Mesenchymal stem cell (in vitro differentiated cells and primary cell): ENCODE data around the gene SRRM4.

Experiments used
- DNase-seq: peaks from one replicate; pipeline ENCODE4 v3.0.0-alpha.2; 2013
- H2AFZ ChIP-seq: one replicate; pipeline ENCODE4 v1.6.1; 2013; ENCODE audit warnings: low read depth, mild to moderate bottlenecking, control low read depth, inconsistent platforms, low read length, moderate library complexity
- H2AK5ac ChIP-seq: 2 replicates; pipeline ENCODE4 v1.6.1; 2013; ENCODE audit warnings: low read length, moderate library complexity, mild to moderate bottlenecking, inconsistent platforms; ENCODE audit not compliant: severe bottlenecking
- H2BK120ac ChIP-seq: one replicate; pipeline ENCODE4 v1.6.1; 2013; ENCODE audit warnings: low read depth, mild to moderate bottlenecking, inconsistent platforms, low read length, moderate library complexity
- H2BK12ac ChIP-seq, 2 experiments: one replicate each; pipeline ENCODE4 v1.6.1; 2013; ENCODE audit warnings: inconsistent platforms in 2 of 2, low read length in 2 of 2, mild to moderate bottlenecking in 2 of 2, moderate library complexity in 2 of 2, control low read depth in 1 of 2
- H2BK15ac ChIP-seq: one replicate; pipeline ENCODE4 v1.6.1; 2013; ENCODE audit warnings: mild to moderate bottlenecking, low read depth, inconsistent platforms; ENCODE audit not compliant: poor library complexity, severe bottlenecking
- H2BK5ac ChIP-seq: 2 replicates; pipeline ENCODE4 v1.6.1; 2013; ENCODE audit warnings: low read depth, mild to moderate bottlenecking, low read length, control low read depth, inconsistent platforms; ENCODE audit not compliant: poor library complexity, severe bottlenecking
- H3K14ac ChIP-seq, 2 experiments: one replicate each; pipeline ENCODE4 v1.6.1; 2013; ENCODE audit warnings: inconsistent platforms in 2 of 2, low read length in 2 of 2, control low read depth in 1 of 2, mild to moderate bottlenecking in 1 of 2, moderate library complexity in 1 of 2
- H3K18ac ChIP-seq, 2 experiments: one replicate each; pipeline ENCODE4 v1.6.1; 2013; ENCODE audit warnings: inconsistent platforms in 2 of 2, low read length in 2 of 2, control low read depth in 1 of 2, low read depth in 1 of 2, mild to moderate bottlenecking in 1 of 2
- H3K23ac ChIP-seq, 2 experiments: one replicate each; pipeline ENCODE4 v1.6.1; 2013; ENCODE audit warnings: inconsistent platforms in 2 of 2, low read length in 2 of 2, mild to moderate bottlenecking in 2 of 2, moderate library complexity in 2 of 2, control low read depth in 1 of 2
- H3K27ac ChIP-seq: 2 replicates; pipeline ENCODE4 v1.5.1; 2013; ENCODE audit warnings: mild to moderate bottlenecking, moderate library complexity, low read length, control low read depth, inconsistent platforms; ENCODE audit not compliant: poor library complexity, severe bottlenecking
- H3K27me3 ChIP-seq, 2 experiments: 2 replicates each; pipeline versions ENCODE4 v1.6.1 to v1.7.0; 2013; ENCODE audit warnings: low read length in 2 of 2, mild to moderate bottlenecking in 2 of 2, moderate library complexity in 2 of 2, control low read depth in 1 of 2, inconsistent platforms in 1 of 2; ENCODE audit not compliant: control insufficient read depth in 1 of 2, insufficient read depth in 1 of 2
- H3K36me3 ChIP-seq, 2 experiments: 2 replicates each; pipeline versions ENCODE4 v1.6.1 to v1.7.0; 2013; ENCODE audit warnings: low read length in 2 of 2, control low read depth in 1 of 2, inconsistent platforms in 1 of 2, low read depth in 1 of 2, mild to moderate bottlenecking in 1 of 2; ENCODE audit not compliant: insufficient read depth in 2 of 2, control insufficient read depth in 1 of 2
- H3K4ac ChIP-seq, 2 experiments: one replicate each; pipeline ENCODE4 v1.6.1; 2013; ENCODE audit warnings: inconsistent platforms in 2 of 2, low read length in 2 of 2, mild to moderate bottlenecking in 2 of 2, moderate library complexity in 2 of 2, control low read depth in 1 of 2, low read depth in 1 of 2
- H3K4me1 ChIP-seq: 2 replicates; pipeline ENCODE4 v1.6.1; 2013; ENCODE audit warnings: low read depth, low read length, control low read depth; ENCODE audit not compliant: control insufficient read depth, insufficient read depth
- H3K4me2 ChIP-seq: 2 replicates; pipeline ENCODE4 v1.6.1; 2013; ENCODE audit warnings: low read length, mild to moderate bottlenecking, inconsistent platforms; ENCODE audit not compliant: poor library complexity, severe bottlenecking
- H3K4me3 ChIP-seq, 2 experiments: 2 replicates each; pipeline versions ENCODE4 v1.5.1 to v1.7.0; 2013; ENCODE audit warnings: low read length in 2 of 2, mild to moderate bottlenecking in 2 of 2, control low read depth in 1 of 2, low read depth in 1 of 2; ENCODE audit not compliant: insufficient read depth in 1 of 2
- H3K79me1 ChIP-seq: replicated peaks from 2 replicates; pipeline ENCODE4 v1.6.1; 2013; ENCODE audit warnings: mild to moderate bottlenecking, control low read depth, low read length, inconsistent platforms; ENCODE audit not compliant: poor library complexity, severe bottlenecking
- H3K9ac ChIP-seq: 2 replicates; pipeline ENCODE4 v1.7.0; 2013; ENCODE audit warnings: mild to moderate bottlenecking, low read length, moderate library complexity
- H3K9me3 ChIP-seq: 2 replicates; pipeline ENCODE4 v1.7.0; 2013; ENCODE audit warnings: mild to moderate bottlenecking, low read length; ENCODE audit not compliant: control insufficient read depth
- H4K8ac ChIP-seq: one replicate; pipeline ENCODE4 v1.6.1; 2013; ENCODE audit warnings: inconsistent platforms, mild to moderate bottlenecking, low read length, moderate library complexity
- H4K91ac ChIP-seq: one replicate; pipeline ENCODE4 v1.6.1; 2013; ENCODE audit warnings: mild to moderate bottlenecking, low read length, inconsistent platforms
- WGBS: methylation state at CpG from one replicate; pipeline ENCODE4 v1.1.7; 2013; ENCODE audit warnings: mixed read lengths; 5-methylcytosine and 5-hydroxymethylcytosine counted together

Gene SRRM4

GRCh38 chr12:119008691-119009221, 27.4 kb downstream of the SRRM4 start:
- Histone ChIP-seq H3K23ac (no peak overlapping the region), H3K4me1 (no peaks in the 10 kb centered on the region), H3K36me3 (no peaks in the 10 kb centered on the region), H2BK5ac (no peak overlapping the region), H2BK15ac (no peak overlapping the region), H3K27me3 (no peaks in the 10 kb centered on the region), H3K4ac (no peak overlapping the region), H3K9me3 (peaks cover 7% of the 10 kb centered on the region), H2BK12ac (no peak overlapping the region), H4K91ac (no peak overlapping the region), H3K4me2 (no peak overlapping the region), H4K8ac (no peak overlapping the region), H3K27ac (no peak overlapping the region), H2AK5ac (no peak overlapping the region), H3K9ac (no peak overlapping the region), H3K79me1 (no peaks in the 10 kb centered on the region), H3K14ac (no peak overlapping the region), H3K4me3 (no peak overlapping the region), H3K18ac (no peak overlapping the region), H2BK120ac (no peak overlapping the region), H2AFZ (no peak overlapping the region)
- 22% methylated on average over 15 of the region's 20 CpGs for WGBS
- DNase-seq: no peak

DNA sequence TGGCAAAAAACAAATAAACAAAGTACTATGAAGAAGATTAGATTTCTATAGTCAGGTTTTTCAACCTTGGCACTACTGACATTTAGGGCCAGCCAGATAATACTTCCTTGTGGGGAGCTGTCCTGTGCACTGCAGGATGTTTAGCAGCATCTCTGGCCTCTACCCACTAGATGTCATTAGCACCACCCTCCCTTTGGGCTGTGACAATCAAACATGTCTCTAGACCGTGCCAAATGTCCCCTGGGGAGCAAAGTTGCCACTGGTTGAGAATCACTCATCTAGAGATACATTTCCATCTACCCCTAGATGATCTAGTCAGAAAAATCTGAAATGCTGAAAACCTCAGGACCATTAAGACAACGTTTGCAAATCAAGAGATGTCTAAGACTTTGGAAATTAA, 29.9 kb downstream of the SRRM4 start:
- Histone ChIP-seq H3K27ac (no peak overlapping the region), H3K36me3 (no peaks in the 10 kb centered on the region), H3K4ac (no peak overlapping the region), H3K9me3 (peaks cover 7% of the 10 kb centered on the region), H3K18ac (no peak overlapping the region), H3K4me1 (no peaks in the 10 kb centered on the region), H3K14ac (no peak overlapping the region), H4K91ac (no peak overlapping the region), H4K8ac (no peak overlapping the region), H3K4me2 (no peak overlapping the region), H3K23ac (no peak overlapping the region), H3K27me3 (no peaks in the 10 kb centered on the region), H2BK120ac (no peak overlapping the region), H2BK5ac (no peak overlapping the region), H2AFZ (no peak overlapping the region), H2AK5ac (no peak overlapping the region), H2BK12ac (no peak overlapping the region), H3K9ac (no peak overlapping the region), H3K79me1 (no peaks in the 10 kb centered on the region), H3K4me3 (no peak overlapping the region), H2BK15ac (no peak overlapping the region)
- 50% methylated on average over 2 of the region's 2 CpGs for WGBS
- no peak for DNase-seq

- Histone ChIP-seq H3K4me3 (no peak overlapping the region), H2BK5ac (no peak overlapping the region), H4K8ac (no peak overlapping the region), H4K91ac (no peak overlapping the region), H3K27me3 (no peaks in the 10 kb centered on the region), H3K4me2 (no peak overlapping the region), H3K23ac (no peak overlapping the region), H2AFZ (no peak overlapping the region), H3K4ac (no peak overlapping the region), H3K9ac (no peak overlapping the region), H2BK12ac (no peak overlapping the region), H3K79me1 (no peaks in the 10 kb centered on the region), H3K4me1 (no peaks in the 10 kb centered on the region), H3K9me3 (peaks cover 7% of the 10 kb centered on the region), H3K36me3 (no peaks in the 10 kb centered on the region), H2BK15ac (no peak overlapping the region), H3K27ac (no peak overlapping the region), H2BK120ac (no peak overlapping the region), H3K18ac (no peak overlapping the region), H3K14ac (no peak overlapping the region), H2AK5ac (no peak overlapping the region)
- WGBS: 56% methylated on average over 3 of the region's 3 CpGs
- no peak for DNase-seq
These were observed 30.8 kb downstream of the SRRM4 start for GRCh38 chr12:119012179-119012578.

DNA sequence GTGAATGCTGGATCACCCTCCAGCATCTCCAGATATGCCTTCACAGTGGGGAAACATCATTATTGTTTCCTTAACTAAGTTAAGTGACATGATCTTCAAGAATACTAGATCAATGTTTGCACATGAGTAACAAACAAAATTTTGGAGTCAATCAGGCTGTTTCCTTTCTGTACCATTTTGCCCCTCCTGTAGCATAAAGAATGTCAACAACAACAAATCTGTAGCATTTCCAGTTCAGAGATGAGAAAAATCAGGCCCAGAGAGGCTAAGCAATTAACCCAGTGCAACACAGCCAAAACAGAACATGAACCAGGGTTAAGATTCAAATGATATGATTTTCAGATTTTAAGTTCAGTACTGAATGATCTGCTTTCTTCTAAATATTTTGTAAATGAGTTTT, 31.7 kb downstream of the SRRM4 start:
- H2BK12ac ChIP-seq: no peak overlapping the region
- H3K79me1 ChIP-seq: no peaks in the 10 kb centered on the region
- H3K4me2 ChIP-seq: no peak overlapping the region
- no peaks in the 10 kb centered on the region for H3K36me3 ChIP-seq
- H3K18ac ChIP-seq: no peak overlapping the region
- H2BK15ac ChIP-seq: no peak overlapping the region
- no peaks in the 10 kb centered on the region for H3K4me1 ChIP-seq
- no peaks in the 10 kb centered on the region for H3K27me3 ChIP-seq
- H3K4me3 ChIP-seq: no peak overlapping the region
- H4K91ac ChIP-seq: no peak overlapping the region
- no peak overlapping the region for H3K27ac ChIP-seq
- H3K9me3 ChIP-seq: peaks cover 7% of the 10 kb centered on the region
- H3K23ac ChIP-seq: no peak overlapping the region
- no peak for DNase-seq
- no peak overlapping the region for H3K9ac ChIP-seq
- no peak overlapping the region for H2BK5ac ChIP-seq
- H2AK5ac ChIP-seq: no peak overlapping the region
- no peak overlapping the region for H3K14ac ChIP-seq
- H3K4ac ChIP-seq: no peak overlapping the region
- no peak overlapping the region for H2AFZ ChIP-seq
- no peak overlapping the region for H4K8ac ChIP-seq
- no peak overlapping the region for H2BK120ac ChIP-seq
